Stimulated activated CD4-positive, alpha-beta T cell treated with anti-CD3 and anti-CD28 coated beads, Interleukin-4, amount 100 ng/mL, for 4 hours (primary cell): ENCODE measurements around the gene GRID2IP.

Source experiments
- DNase-seq, 2 experiments: peaks; one replicate each; pipeline ENCODE4 v3.0.0-alpha.2; 2020

The GRID2IP gene

DNA sequence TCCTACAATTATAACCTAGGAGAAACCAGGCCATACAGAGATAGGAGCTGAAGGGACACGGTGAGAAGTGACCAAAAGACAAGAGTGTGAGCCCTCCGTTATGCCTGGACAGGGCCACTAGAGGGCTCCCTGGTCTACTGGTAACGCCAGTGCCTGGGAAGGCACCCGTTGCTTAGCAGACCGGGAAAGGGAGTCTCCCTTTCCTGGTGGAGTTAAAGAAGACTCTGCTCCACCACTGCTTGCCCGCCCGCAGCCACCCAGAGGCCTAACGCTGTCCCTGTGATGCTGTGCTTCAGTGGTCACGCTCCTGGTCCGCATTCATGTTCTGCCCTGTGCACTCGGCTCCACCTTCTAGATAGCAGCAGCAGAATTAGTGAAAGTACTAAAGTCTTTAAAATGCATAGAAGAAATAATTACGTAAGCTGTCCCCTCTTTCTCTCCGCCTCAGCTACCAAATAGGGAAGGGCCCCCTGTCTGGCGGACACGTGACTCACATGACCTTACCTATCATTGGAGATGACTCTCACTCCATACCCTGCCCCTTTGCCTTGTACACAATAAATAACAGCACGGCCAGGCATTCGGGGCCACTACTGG, 34.8 kb downstream of the GRID2IP start:
- peak; percentile 56 to 59 for DNase-seq

DNA sequence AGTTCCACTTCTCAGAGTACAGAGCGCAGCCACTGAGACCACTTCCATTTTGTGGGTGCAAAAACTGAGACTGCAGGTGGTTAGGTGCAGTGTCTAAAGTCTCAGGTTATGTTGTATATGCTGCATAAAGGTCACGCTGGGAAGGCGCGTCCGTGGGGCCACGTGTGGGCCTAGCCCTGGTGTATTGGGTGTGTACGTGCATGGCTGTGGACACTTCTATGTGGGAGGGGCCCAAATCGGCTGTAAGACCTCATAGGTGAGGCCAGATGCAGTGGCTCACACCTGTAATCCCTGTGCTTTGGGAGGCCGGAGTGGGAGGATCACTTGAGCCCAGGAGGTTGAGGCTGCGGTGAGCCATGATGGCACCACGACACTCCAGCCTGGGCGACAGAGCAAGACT, 37.7 kb downstream of the GRID2IP start:
- DNase-seq, result no peak

- no peak for DNase-seq
These were observed 38.4 kb downstream of the GRID2IP start for GRCh38 chr7:6512892-6513291.

DNA sequence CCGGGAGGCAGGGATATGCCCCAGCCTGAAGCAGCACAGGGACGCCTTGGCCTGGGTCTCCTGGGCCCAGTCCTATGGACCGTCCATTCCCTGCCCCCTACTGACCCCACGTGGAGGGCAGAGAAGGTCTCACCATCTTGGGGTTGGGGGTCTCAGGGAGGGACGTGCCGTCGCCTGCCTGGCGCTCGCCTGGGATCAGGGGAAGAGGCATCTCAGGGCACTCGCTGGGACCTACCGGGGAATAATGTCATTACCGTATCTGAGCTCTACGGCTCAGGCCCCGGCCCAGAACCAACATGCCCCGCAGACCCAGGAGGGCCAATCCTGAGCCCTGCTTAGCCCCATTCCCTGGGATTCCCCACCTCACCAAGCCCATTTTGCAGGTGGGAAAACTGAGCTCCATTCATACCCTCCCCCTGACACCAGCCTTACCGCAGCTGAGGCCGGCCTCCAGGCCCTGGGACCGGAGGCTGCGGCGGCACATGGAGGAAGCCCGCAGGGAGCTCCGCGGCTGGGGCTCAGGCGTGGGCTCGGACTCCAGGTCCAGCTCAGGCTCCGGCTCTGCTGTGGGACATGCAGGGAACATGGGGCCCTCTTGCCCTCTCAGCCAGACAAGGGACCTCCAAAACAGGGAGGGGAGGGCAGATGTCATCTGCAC, 40.7 kb downstream of the GRID2IP start:
- no peak for DNase-seq

DNA sequence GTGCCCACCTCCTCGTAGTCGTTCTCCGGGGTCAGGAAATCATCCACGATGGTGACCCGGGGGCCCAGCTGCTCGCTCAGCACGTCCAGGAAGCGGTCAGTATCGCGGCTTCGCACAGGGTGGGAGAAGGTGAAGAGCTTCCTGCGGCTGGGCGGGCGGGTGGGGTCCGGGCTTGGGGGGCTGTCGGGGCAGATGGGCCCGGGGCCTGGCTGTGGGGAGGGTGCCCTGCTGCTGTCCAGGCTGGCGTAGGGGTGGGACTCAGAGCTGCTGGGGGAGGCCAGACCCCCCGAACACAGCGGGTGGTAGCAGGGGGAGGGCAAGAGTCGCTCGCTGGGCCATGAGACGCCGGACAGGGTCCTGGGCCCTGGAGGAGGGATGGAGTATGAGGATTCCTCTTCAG, 42.3 kb downstream of the GRID2IP start:
- DNase-seq, result no peak

DNA sequence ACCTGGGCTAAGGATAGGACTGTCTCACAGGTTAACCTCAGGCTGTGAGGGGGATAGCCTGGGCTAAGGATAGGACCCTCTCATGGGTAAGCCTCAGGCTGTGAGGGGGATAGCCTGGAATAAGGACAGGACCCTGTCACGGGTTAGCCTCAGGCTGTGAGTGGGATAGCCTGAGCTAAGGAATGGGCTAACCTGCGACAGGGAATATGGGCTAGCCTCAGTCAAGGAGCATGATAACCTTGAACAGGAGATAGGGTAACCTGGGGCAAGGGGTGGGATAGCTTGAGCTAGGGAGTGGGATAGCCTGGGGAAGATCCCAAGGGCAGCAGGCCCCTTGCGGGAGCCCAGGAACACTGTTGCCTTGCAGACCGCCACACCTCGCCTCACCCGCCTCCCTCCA, 42.7 kb downstream of the GRID2IP start:
- DNase-seq, result no peak

- DNase-seq, result no peak
These were observed 43.4 kb downstream of the GRID2IP start for GRCh38 chr7:6507906-6508305.

DNA sequence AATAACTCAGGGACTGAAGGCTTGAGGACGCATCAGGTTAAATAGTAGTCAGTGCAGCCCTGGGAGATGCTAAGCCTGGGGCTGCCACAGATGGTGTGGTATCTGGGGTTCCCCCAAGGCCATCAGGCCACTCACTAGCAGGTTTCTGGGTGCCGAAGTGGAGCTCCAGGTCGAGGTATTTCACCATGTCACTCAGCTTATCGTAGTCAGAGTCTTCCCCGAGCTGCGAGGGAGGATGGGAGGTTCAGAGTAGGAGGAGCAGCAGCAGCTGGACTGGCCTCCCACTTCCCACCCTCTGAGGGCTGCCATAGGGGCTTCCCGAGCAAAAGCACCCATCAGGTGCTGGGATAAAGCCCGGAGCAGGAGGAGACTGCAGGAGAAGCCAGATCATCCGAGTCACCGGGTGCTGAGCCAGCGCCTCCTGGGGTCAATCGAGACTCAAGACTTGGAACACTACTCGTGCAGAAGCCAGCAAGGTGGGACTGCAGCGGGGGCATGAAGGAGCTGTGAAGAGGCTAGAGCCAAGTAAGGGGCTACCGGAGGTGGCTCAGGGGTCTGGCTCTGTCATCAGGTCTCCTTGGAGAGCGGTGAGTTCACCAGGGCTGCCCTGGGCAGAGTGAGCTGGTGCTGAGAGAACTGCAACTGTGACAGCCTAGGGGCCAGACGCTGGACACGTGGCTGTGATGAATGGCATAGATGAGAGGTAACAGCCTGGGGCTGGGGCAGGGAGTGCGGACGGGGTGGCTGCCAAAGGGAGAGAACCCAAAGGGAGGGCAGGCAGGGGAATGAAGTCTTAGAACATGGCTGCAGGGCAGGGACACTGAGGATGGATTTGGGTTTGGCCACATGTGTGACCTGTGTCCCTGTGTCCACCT, 45.3 kb downstream of the GRID2IP start:
- DNase-seq, result no peak

GRCh38 chr7:6504996-6505395, 46.3 kb downstream of the GRID2IP start:
- DNase-seq, result no peak

GRCh38 chr7:6502886-6503285, 48.4 kb downstream of the GRID2IP start:
- no peak for DNase-seq

GRCh38 chr7:6501586-6502564, 49.4 kb downstream of the GRID2IP start:
- no peak for DNase-seq

- no peak for DNase-seq
These were observed 50.6 kb downstream of the GRID2IP start for GRCh38 chr7:6500691-6501090.

GRCh38 chr7:6497994-6498393, 53.3 kb downstream of the GRID2IP start:
- no peak for DNase-seq

- DNase-seq, result no peak
These were observed 53.7 kb downstream of the GRID2IP start for GRCh38 chr7:6497637-6497905.

GRCh38 chr7:6496842-6497636, 54.2 kb downstream of the GRID2IP start:
- DNase-seq, result no peak

DNA sequence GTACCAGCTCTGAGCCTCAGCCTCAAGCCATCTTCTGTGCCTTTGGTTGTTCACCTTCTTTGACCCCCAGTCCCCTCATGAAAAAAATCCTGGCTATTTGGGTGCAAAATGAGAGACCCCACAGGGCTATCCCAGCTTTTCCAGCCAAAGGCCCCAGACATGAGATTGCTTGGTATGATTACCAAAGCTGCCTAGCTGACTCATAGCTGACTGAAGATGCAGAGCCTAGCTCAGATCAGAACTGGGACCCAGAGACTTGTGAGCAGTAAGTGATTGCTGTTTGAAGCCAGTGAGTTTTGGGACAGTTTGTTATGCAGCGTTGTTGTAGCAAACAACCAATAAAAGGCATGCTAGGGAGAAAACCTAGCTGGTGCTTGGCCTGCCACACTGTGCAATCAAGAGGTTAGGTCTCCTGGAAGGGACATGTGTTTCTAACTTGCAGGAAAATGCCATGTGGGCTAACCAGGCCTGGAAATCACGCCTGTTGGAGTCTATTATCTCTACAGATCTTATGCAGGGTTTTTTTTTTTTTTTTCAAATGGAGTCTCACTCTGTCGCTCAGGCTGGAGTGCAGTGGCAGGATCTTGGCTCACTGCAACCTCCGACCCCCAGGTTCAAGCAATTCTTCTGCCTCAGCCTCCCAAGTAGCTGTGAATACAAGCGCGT, 55.5 kb downstream of the GRID2IP start:
- no peak for DNase-seq

DNA sequence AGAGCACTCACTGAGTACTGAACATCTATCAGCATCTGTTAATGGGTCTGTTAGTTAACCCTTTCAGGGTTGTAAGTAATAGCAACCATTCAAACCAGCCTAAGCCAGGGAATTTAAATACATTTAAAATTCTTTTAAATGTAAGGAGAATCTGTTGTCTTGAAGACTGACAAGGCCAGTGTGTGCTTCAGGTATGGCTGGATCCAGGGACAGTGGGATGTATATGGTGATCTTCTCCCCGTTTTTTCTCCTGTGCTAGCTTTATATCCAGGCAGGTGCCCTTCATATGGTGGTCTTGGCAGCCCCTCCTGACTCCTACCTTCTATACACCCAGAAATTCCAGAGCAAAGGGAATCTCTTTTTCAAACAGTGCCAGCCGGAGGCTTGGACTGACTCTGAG, 56.9 kb downstream of the GRID2IP start:
- no peak for DNase-seq

DNA sequence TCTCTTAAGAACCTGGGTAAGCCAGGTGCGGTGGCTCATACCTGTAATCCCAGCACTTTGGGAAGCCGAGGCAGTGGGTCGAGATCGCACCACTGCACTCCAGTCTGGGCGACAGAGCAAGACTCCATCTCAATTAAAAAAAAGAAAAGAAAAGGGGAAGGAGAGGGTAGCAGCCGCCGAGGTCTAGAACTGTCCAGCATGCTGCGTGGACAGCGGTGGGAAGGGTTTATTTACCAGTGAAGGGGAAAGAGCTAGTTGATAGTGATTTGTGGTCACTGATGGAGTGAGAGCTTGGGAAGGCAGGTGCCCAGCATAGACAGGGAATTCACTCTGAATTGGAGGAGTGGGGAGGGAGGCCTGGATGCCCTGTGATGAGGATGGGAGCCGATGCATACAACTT, 60.1 kb downstream of the GRID2IP start:
- no peak for DNase-seq

- DNase-seq, result no peak
These were observed 61.6 kb downstream of the GRID2IP start for GRCh38 chr7:6489612-6490011.

DNA sequence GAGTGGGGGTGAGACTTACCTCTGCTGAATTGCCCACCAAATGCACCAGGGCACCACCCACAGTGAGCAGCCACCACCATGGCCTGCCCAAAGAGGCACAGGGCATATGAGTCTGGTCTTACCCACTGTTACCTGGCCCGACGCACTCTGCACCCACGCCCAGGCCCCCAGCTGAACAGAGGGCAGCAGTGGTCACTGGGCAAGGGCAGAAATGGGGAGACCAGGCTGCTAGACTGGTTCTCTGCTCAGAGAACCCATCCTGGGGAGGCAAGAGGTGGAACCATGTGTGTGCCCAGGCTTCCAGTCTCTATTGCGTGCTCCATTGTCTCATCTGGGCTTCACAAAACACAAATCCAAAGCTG, 64.1 kb downstream of the GRID2IP start:
- DNase-seq, result no peak

GRCh38 chr7:6486438-6487183, 64.7 kb downstream of the GRID2IP start:
- DNase-seq, result no peak
